Omental fat pad (tissue), 4 donors: ENCODE results near the gene SNX19. TPM values are rescaled to one million over a fixed set of nuclear protein-coding genes. Genes with fewer than 3 reads are reported as not detected.

ENCODE experiments used
- ATAC-seq: fragments of 150-250 bp; one replicate; pipeline ENCODE4 v1.9.1; 2016; ENCODE audit warnings: mild to moderate bottlenecking, moderate library complexity; ENCODE audit not compliant: low FRiP score
- DNase-seq: peaks from one replicate; pipeline ENCODE4 v3.0.0-alpha.2; 2019; ENCODE audit warnings: low spot score
- CTCF ChIP-seq, 3 donors: fragments of 450-650 bp; IDR thresholded peaks; one replicate each; pipeline ENCODE4 v1.5.1; 2016 to 2017; ENCODE audit warnings: antibody characterized with exemption in 3 of 3, mild to moderate bottlenecking in 3 of 3, moderate library complexity in 2 of 3
- total RNA-seq, 4 donors: library from RNA; depleted of rRNA; stranded (reverse); fragments of >200 nt; gene quantifications; one replicate each; pipeline ENCODE4 v1.1.0, GENCODE V29; 2016

The SNX19 gene
- total RNA-seq, 4 donors from 2014 or later, result 90.9 to 135 (median 110) TPM

DNA sequence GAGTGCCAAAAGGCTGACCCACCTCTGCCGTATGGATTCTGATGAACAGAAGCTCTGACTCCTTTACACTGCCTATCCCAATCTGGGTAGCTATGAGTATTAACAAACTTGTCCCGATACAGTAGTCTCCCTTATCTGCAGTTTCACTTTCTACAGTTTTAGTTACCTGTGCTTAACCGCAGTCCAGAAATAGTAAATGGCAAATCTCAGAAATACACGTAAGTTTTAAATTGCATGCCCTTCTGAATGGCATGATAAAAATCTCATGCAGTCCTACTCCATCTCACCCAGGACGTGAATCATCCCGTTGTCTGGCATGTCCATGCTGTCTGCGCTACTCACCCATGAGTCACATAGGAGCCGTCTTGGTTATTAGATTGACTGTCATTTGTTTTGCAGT, 68.8 kb downstream of the SNX19 start:
- ATAC-seq (no peak), DNase-seq (no peak)
- TF ChIP-seq CTCF (IDR thresholded peaks at IDR 0.05), result no peak

DNA sequence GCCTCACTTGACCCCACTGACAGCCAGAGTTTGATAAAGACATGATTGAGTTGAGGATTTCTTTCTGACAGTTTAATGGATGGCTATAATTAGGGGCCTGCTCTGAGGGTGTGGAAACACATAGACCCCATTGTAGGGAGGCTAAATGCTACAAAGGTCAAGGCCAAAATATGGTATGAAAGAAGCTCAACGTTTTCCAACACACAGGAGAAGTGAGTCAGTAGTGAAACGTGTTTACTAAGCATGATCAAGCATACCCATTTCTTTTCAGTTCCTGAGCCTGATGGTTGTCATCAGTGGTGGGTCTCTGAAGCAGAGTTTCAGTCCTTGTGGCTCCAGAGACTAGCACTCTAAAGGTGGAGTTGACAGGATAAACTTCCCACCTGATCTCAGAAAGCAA, 69.7 kb downstream of the SNX19 start:
- DNase-seq, result no peak
- no peak for ATAC-seq
- TF ChIP-seq CTCF (IDR thresholded peaks at IDR 0.05), result no peak

DNA sequence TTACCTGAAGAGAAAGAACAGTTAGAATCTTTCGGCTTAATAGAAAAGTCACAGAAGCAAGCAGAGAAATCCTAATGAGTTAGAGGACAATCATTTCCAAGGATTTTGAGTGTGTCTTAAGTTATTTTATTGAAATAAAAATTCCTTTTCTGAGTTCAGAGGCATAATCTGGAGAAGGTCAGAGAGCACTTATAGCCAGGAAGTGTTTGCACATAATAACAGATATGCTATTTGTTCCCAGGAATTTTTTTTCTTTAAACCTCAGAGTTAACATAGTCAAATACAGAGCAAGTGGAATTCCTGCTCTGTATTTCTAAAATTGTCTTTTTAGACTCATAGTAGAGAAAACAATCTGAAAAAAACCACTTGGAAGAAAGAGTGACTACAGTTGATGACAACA, 74.3 kb downstream of the SNX19 start:
- ATAC-seq, result no peak
- DNase-seq, result no peak
- no peak for TF ChIP-seq CTCF (IDR thresholded peaks at IDR 0.05)

- DNase-seq (no peak), ATAC-seq (no peak)
- TF ChIP-seq CTCF (IDR thresholded peaks at IDR 0.05), result no peak
Measured at GRCh38 chr11:130840679-130841078, 75.6 kb downstream of the SNX19 start.

- no peak for ATAC-seq
- no peak for DNase-seq
- TF ChIP-seq CTCF (IDR thresholded peaks at IDR 0.05), result no peak
Measured at GRCh38 chr11:130839981-130840666, 76.2 kb downstream of the SNX19 start.

- DNase-seq (no peak), ATAC-seq (no peak)
- TF ChIP-seq CTCF (IDR thresholded peaks at IDR 0.05), result no peak
Measured at GRCh38 chr11:130837194-130837593, 79.1 kb downstream of the SNX19 start.

GRCh38 chr11:130834886-130835285, 81.4 kb downstream of the SNX19 start:
- no peak for ATAC-seq

More at GRCh38 chr11:130834886-130835285, 81.4 kb downstream of the SNX19 start:
- no peak for TF ChIP-seq CTCF (IDR thresholded peaks at IDR 0.05)
- no peak for DNase-seq
